WTC11 (cell line): ENCODE results near the gene THY1. TPM values are rescaled to one million over a fixed set of nuclear protein-coding genes. Genes with fewer than 3 reads are reported as not detected.

ENCODE experiments used
- CBFB ChIP-seq: sonication (generic); formaldehyde crosslinking; IDR thresholded peaks from 2 replicates; pipeline ENCODE4 v1.8.1; 2022; ENCODE audit warnings: mild to moderate bottlenecking, low read depth, missing genetic modification reagents
- CREM ChIP-seq: sonication (generic); formaldehyde crosslinking; IDR thresholded peaks from 2 replicates; pipeline ENCODE4 v1.8.1; 2022; ENCODE audit warnings: mild to moderate bottlenecking, missing genetic modification reagents, moderate library complexity
- EMX1 ChIP-seq: fragments of 250-450 bp; sonication (Bioruptor Pico); IDR thresholded peaks from 2 replicates; pipeline ENCODE4 v1.8.0; 2021; ENCODE audit warnings: mild to moderate bottlenecking
- ETV6 ChIP-seq: sonication (generic); formaldehyde crosslinking; IDR thresholded peaks from 2 replicates; pipeline ENCODE4 v1.8.1; 2022; ENCODE audit warnings: mild to moderate bottlenecking, missing genetic modification reagents
- FOXK1 ChIP-seq: sonication (generic); formaldehyde crosslinking; IDR thresholded peaks from 2 replicates; pipeline ENCODE4 v1.8.0; 2022; ENCODE audit warnings: mild to moderate bottlenecking, moderate library complexity, missing genetic modification reagents
- FOXP1 ChIP-seq: sonication (generic); formaldehyde crosslinking; IDR thresholded peaks from 2 replicates; pipeline ENCODE4 v1.8.0; 2022; ENCODE audit warnings: missing genetic modification reagents, mild to moderate bottlenecking, moderate library complexity, borderline replicate concordance
- GTF2I ChIP-seq: fragments of 250-450 bp; sonication (Bioruptor Pico); conservative IDR thresholded peaks from 2 replicates; pipeline ENCODE4 v1.4.0; 2021; ENCODE audit warnings: mild to moderate bottlenecking
- HMGA2 ChIP-seq: fragments of 250-450 bp; sonication (Bioruptor Pico); IDR thresholded peaks from 2 replicates; pipeline ENCODE4 v1.4.0; 2021; ENCODE audit warnings: mild to moderate bottlenecking, moderate library complexity
- IRF2 ChIP-seq: sonication (generic); formaldehyde crosslinking; IDR thresholded peaks from 2 replicates; pipeline ENCODE4 v1.8.0; 2022; ENCODE audit warnings: low read depth, missing genetic modification reagents, borderline replicate concordance
- MXD4 ChIP-seq: fragments of 250-450 bp; sonication (Bioruptor Pico); IDR thresholded peaks from 2 replicates; pipeline ENCODE4 v1.8.0; 2021; ENCODE audit warnings: mild to moderate bottlenecking, moderate library complexity, borderline replicate concordance
- NFYB ChIP-seq: sonication (generic); formaldehyde crosslinking; conservative IDR thresholded peaks from 2 replicates; pipeline ENCODE4 v1.8.0; 2022; ENCODE audit warnings: low read depth, missing genetic modification reagents
- NR1H2 ChIP-seq: sonication (generic); formaldehyde crosslinking; IDR thresholded peaks from 2 replicates; pipeline ENCODE4 v1.9.0; 2021; ENCODE audit warnings: mild to moderate bottlenecking, moderate library complexity, missing genetic modification reagents
- OVOL2 ChIP-seq: fragments of 250-450 bp; sonication (Bioruptor Pico); IDR thresholded peaks from 2 replicates; pipeline ENCODE4 v1.9.0; 2021; ENCODE audit warnings: mild to moderate bottlenecking, borderline replicate concordance
- TEAD1 ChIP-seq: sonication (generic); formaldehyde crosslinking; IDR thresholded peaks from 2 replicates; pipeline ENCODE4 v1.8.0; 2022; ENCODE audit warnings: mild to moderate bottlenecking, missing genetic modification reagents
- USF2 ChIP-seq: sonication (generic); formaldehyde crosslinking; IDR thresholded peaks from 2 replicates; pipeline ENCODE4 v1.8.1; 2023; ENCODE audit warnings: mild to moderate bottlenecking, missing genetic modification reagents, moderate library complexity
- ZNF121 ChIP-seq: sonication (generic); formaldehyde crosslinking; IDR thresholded peaks from 2 replicates; pipeline ENCODE4 v1.8.0; 2023; ENCODE audit warnings: missing genetic modification reagents
- ZNF317 ChIP-seq: sonication (generic); formaldehyde crosslinking; IDR thresholded peaks from 2 replicates; pipeline ENCODE4 v1.8.1; 2023; ENCODE audit warnings: low read depth, mild to moderate bottlenecking, moderate library complexity, missing genetic modification reagents, borderline replicate concordance
- ZNF423 ChIP-seq: fragments of 250-450 bp; sonication (Bioruptor Pico); IDR thresholded peaks from 2 replicates; pipeline ENCODE4 v2.1.2; 2022; ENCODE audit warnings: mild to moderate bottlenecking, moderate library complexity
- ZNF671 ChIP-seq: fragments of 250-450 bp; sonication (Bioruptor Pico); IDR thresholded peaks from 2 replicates; pipeline ENCODE4 v1.8.0; 2021; ENCODE audit warnings: mild to moderate bottlenecking
- total RNA-seq: library from RNA; stranded (reverse); gene quantifications from 3 replicates; pipeline ENCODE4 v1.2.3, GENCODE V29; 2021
- TF ChIP-seq, protein P1 (sequence below): sonication (generic); formaldehyde crosslinking; conservative IDR thresholded peaks from 2 replicates; pipeline ENCODE4 v1.8.1; 2023; ENCODE audit warnings: mild to moderate bottlenecking, low read depth, missing genetic modification reagents, moderate library complexity
- TF ChIP-seq, protein P2 (sequence below): sonication (generic); formaldehyde crosslinking; IDR thresholded peaks from 2 replicates; pipeline ENCODE4 v1.8.0; 2022; ENCODE audit warnings: mild to moderate bottlenecking, missing genetic modification reagents
- TF ChIP-seq, protein P3 (sequence below): sonication (generic); formaldehyde crosslinking; IDR thresholded peaks from 2 replicates; pipeline ENCODE4 v1.8.0; 2023; ENCODE audit warnings: missing genetic modification reagents
- TF ChIP-seq, protein P4 (sequence below): fragments of 250-450 bp; sonication (Bioruptor Pico); IDR thresholded peaks from 2 replicates; pipeline ENCODE4 v1.9.0; 2021; ENCODE audit warnings: mild to moderate bottlenecking, borderline replicate concordance
- TF ChIP-seq, protein P5 (sequence below): fragments of 250-450 bp; sonication (Bioruptor Pico); IDR thresholded peaks from 2 replicates; pipeline ENCODE4 v1.9.0; 2021; ENCODE audit warnings: mild to moderate bottlenecking
- TF ChIP-seq, protein P6 (sequence below): sonication (generic); formaldehyde crosslinking; IDR thresholded peaks from 2 replicates; pipeline ENCODE4 v1.8.0; 2022; ENCODE audit warnings: mild to moderate bottlenecking, missing genetic modification reagents

Gene THY1
- total RNA-seq, 1 experiment from 2014 or later = 325 TPM

- no peak for TF ChIP-seq HMGA2 (CRISPR knock-in tag)
- no peak for TF ChIP-seq ETV6 (CRISPR knock-in tag)
- TF ChIP-seq FOXP1 (CRISPR knock-in tag) = peak; percentile 44; the same call in 1 of the 2 replicates
- TF ChIP-seq ZNF121 (CRISPR knock-in tag) = no peak
- TF ChIP-seq, protein P1, sequence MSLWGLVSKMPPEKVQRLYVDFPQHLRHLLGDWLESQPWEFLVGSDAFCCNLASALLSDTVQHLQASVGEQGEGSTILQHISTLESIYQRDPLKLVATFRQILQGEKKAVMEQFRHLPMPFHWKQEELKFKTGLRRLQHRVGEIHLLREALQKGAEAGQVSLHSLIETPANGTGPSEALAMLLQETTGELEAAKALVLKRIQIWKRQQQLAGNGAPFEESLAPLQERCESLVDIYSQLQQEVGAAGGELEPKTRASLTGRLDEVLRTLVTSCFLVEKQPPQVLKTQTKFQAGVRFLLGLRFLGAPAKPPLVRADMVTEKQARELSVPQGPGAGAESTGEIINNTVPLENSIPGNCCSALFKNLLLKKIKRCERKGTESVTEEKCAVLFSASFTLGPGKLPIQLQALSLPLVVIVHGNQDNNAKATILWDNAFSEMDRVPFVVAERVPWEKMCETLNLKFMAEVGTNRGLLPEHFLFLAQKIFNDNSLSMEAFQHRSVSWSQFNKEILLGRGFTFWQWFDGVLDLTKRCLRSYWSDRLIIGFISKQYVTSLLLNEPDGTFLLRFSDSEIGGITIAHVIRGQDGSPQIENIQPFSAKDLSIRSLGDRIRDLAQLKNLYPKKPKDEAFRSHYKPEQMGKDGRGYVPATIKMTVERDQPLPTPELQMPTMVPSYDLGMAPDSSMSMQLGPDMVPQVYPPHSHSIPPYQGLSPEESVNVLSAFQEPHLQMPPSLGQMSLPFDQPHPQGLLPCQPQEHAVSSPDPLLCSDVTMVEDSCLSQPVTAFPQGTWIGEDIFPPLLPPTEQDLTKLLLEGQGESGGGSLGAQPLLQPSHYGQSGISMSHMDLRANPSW = 0 out of 2 replicates have a peak, but pooled peaks have one; percentile 52
- no peak for TF ChIP-seq NR1H2 (CRISPR knock-in tag)
- no peak for TF ChIP-seq ZNF671 (CRISPR knock-in tag)
- TF ChIP-seq, protein P2, sequence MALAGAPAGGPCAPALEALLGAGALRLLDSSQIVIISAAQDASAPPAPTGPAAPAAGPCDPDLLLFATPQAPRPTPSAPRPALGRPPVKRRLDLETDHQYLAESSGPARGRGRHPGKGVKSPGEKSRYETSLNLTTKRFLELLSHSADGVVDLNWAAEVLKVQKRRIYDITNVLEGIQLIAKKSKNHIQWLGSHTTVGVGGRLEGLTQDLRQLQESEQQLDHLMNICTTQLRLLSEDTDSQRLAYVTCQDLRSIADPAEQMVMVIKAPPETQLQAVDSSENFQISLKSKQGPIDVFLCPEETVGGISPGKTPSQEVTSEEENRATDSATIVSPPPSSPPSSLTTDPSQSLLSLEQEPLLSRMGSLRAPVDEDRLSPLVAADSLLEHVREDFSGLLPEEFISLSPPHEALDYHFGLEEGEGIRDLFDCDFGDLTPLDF (CRISPR knock-in tag) = peak; percentile 41; the same call in 1 of the 2 replicates
- TF ChIP-seq, protein P3, sequence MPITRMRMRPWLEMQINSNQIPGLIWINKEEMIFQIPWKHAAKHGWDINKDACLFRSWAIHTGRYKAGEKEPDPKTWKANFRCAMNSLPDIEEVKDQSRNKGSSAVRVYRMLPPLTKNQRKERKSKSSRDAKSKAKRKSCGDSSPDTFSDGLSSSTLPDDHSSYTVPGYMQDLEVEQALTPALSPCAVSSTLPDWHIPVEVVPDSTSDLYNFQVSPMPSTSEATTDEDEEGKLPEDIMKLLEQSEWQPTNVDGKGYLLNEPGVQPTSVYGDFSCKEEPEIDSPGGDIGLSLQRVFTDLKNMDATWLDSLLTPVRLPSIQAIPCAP (CRISPR knock-in tag) = no peak
- no peak for TF ChIP-seq GTF2I (CRISPR knock-in tag)
- no peak for TF ChIP-seq OVOL2
- TF ChIP-seq TEAD1 (CRISPR knock-in tag) = peak; percentile 30; the same call in 1 of the 2 replicates
- TF ChIP-seq USF2 = no peak
- TF ChIP-seq CREM (CRISPR knock-in tag) = no peak; the same call in 1 of the 2 replicates
- no peak for TF ChIP-seq ZNF317 (CRISPR knock-in tag)
- peak; percentile 27 for TF ChIP-seq NFYB (CRISPR knock-in tag)
- TF ChIP-seq, protein P4, sequence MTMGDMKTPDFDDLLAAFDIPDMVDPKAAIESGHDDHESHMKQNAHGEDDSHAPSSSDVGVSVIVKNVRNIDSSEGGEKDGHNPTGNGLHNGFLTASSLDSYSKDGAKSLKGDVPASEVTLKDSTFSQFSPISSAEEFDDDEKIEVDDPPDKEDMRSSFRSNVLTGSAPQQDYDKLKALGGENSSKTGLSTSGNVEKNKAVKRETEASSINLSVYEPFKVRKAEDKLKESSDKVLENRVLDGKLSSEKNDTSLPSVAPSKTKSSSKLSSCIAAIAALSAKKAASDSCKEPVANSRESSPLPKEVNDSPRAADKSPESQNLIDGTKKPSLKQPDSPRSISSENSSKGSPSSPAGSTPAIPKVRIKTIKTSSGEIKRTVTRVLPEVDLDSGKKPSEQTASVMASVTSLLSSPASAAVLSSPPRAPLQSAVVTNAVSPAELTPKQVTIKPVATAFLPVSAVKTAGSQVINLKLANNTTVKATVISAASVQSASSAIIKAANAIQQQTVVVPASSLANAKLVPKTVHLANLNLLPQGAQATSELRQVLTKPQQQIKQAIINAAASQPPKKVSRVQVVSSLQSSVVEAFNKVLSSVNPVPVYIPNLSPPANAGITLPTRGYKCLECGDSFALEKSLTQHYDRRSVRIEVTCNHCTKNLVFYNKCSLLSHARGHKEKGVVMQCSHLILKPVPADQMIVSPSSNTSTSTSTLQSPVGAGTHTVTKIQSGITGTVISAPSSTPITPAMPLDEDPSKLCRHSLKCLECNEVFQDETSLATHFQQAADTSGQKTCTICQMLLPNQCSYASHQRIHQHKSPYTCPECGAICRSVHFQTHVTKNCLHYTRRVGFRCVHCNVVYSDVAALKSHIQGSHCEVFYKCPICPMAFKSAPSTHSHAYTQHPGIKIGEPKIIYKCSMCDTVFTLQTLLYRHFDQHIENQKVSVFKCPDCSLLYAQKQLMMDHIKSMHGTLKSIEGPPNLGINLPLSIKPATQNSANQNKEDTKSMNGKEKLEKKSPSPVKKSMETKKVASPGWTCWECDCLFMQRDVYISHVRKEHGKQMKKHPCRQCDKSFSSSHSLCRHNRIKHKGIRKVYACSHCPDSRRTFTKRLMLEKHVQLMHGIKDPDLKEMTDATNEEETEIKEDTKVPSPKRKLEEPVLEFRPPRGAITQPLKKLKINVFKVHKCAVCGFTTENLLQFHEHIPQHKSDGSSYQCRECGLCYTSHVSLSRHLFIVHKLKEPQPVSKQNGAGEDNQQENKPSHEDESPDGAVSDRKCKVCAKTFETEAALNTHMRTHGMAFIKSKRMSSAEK (CRISPR knock-in tag) = no peak
- TF ChIP-seq MXD4 (CRISPR knock-in tag) = no peak
- TF ChIP-seq CBFB (CRISPR knock-in tag) = no peak
- TF ChIP-seq, protein P5, sequence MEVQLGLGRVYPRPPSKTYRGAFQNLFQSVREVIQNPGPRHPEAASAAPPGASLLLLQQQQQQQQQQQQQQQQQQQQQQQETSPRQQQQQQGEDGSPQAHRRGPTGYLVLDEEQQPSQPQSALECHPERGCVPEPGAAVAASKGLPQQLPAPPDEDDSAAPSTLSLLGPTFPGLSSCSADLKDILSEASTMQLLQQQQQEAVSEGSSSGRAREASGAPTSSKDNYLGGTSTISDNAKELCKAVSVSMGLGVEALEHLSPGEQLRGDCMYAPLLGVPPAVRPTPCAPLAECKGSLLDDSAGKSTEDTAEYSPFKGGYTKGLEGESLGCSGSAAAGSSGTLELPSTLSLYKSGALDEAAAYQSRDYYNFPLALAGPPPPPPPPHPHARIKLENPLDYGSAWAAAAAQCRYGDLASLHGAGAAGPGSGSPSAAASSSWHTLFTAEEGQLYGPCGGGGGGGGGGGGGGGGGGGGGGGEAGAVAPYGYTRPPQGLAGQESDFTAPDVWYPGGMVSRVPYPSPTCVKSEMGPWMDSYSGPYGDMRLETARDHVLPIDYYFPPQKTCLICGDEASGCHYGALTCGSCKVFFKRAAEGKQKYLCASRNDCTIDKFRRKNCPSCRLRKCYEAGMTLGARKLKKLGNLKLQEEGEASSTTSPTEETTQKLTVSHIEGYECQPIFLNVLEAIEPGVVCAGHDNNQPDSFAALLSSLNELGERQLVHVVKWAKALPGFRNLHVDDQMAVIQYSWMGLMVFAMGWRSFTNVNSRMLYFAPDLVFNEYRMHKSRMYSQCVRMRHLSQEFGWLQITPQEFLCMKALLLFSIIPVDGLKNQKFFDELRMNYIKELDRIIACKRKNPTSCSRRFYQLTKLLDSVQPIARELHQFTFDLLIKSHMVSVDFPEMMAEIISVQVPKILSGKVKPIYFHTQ = no peak
- TF ChIP-seq FOXK1 = 0 out of 2 replicates have a peak, but pooled peaks have one; percentile 36
- TF ChIP-seq IRF2 (CRISPR knock-in tag) = no peak
- no peak for TF ChIP-seq ZNF423 (CRISPR knock-in tag)
- TF ChIP-seq, protein P6, sequence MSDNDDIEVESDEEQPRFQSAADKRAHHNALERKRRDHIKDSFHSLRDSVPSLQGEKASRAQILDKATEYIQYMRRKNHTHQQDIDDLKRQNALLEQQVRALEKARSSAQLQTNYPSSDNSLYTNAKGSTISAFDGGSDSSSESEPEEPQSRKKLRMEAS (CRISPR knock-in tag) = 0 out of 2 replicates have a peak, but pooled peaks have one; percentile 21
- no peak for TF ChIP-seq EMX1
Observed at GRCh38 chr11:119422809-119423508, at the start of gene THY1 (continued).
